A673 (cell line): ENCODE results near the gene CASKIN1.

ENCODE experiments used
- CTCF ChIP-seq: fragments of 300-800, 200-600 bp; sonication (generic); conservative IDR thresholded peaks from 2 replicates; pipeline ENCODE4 v1.5.1; 2017; ENCODE audit warnings: low read depth, mild to moderate bottlenecking, antibody characterized with exemption, low read length, moderate library complexity, mixed read lengths
- EZH2 ChIP-seq: fragments of 200-600 bp; sonication (generic); IDR thresholded peaks from 2 replicates; pipeline ENCODE4 v1.6.1; 2017; ENCODE audit warnings: borderline replicate concordance, low read depth, mild to moderate bottlenecking, mixed read lengths, antibody characterized with exemption, low read length; ENCODE audit not compliant: poor library complexity, severe bottlenecking

- TF ChIP-seq CTCF (no peak), EZH2 (no peak)
These were observed 31.9 kb upstream of the CASKIN1 start for GRCh38 chr16:2228161-2228824.
